Activated CD4-positive, alpha-beta T cell treated with anti-CD3 and anti-CD28 coated beads, Interleukin-2, amount 10 ng/mL, durations not matched to agents 24 days and 14 days (primary cell): ENCODE results near the gene U2AF1L4. TPM values are rescaled to one million over a fixed set of nuclear protein-coding genes. Genes with fewer than 3 reads are reported as not detected.

Source experiments
- DNase-seq: peaks from one replicate; pipeline ENCODE4 v3.0.0; 2022
- H3K27ac Mint-ChIP-seq: one replicate; pipeline ENCODE4 v1.8.0; 2022; ENCODE audit warnings: mild to moderate bottlenecking, mixed read lengths
- H3K27me3 Mint-ChIP-seq: one replicate; pipeline ENCODE4 v1.8.0; 2022; ENCODE audit warnings: mixed read lengths
- H3K36me3 Mint-ChIP-seq: one replicate; pipeline ENCODE4 v1.8.0; 2022; ENCODE audit warnings: low read depth, mild to moderate bottlenecking, mixed read lengths
- H3K4me1 Mint-ChIP-seq: one replicate; pipeline ENCODE4 v1.8.0; 2021; ENCODE audit warnings: mixed read lengths
- H3K4me3 Mint-ChIP-seq: one replicate; pipeline ENCODE4 v1.8.0; 2022; ENCODE audit warnings: mild to moderate bottlenecking, moderate library complexity, mixed read lengths
- H3K9me3 Mint-ChIP-seq: one replicate; pipeline ENCODE4 v1.8.0; 2021; ENCODE audit warnings: mixed read lengths
- intact Hi-C: fragments of 100-400 bp; cut with micrococcal nuclease; formaldehyde crosslinking; loops from one replicate; pipeline ENCODE4 v1.15.1; 2023
- total RNA-seq: library from RNA; stranded (reverse); gene quantifications from 2 replicates; pipeline ENCODE4 v1.2.3, GENCODE V29; 2022

U2AF1L4 gene
- total RNA-seq, 1 donor from 2014 or later, result 26.9 TPM

DNA sequence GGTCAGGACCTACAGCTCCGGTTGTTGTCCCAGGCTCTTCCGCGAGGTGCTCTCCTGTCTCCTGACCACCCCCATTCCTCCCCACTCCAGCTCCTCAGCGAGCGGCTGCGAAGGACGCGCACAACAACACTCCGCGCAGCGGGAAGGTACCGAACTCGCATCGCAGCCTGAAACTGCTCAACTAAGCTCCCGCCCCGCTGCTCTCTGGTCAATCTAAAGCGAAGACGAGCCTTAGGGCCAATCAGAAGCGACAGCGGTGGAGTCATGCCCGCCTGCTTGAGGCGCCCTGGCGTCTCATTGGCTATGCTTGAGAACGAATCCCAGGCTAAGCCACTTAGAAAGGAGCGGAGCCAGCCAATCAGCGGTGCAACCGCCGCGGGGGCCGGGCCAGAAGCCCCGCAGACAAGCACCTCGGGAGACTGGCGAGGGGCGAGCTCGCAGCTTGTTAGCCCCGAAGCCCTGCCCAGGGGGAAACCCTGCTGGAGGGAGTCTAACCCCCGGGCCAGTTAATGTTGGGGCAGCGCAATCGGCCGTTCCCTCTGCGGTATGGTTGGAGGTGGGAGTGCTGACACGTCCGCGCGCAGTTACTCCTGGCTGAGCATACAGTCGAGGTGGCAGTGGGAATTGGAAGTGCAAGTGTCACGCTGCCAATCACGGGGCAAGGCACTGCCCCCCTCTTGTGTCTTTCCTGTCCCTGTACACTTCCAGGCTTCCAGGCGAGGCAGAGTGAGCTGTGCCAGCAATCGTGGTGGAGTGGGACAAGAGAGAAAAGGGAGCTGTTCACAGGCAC lies 42.8 kb downstream of the U2AF1L4 start:
- peak overlapping the region; percentile 92 for H3K27ac Mint-ChIP-seq
- peaks cover 7% of the 10 kb centered on the region for H3K4me1 Mint-ChIP-seq
- DNase-seq, result peak; percentile 98
- no peaks in the 10 kb centered on the region for H3K9me3 Mint-ChIP-seq
- intact Hi-C loops, result loop anchor here (1.0 kb wide), 2 partner anchors 9 to 15 kb away; no protein-coding TSS in a partner anchor
- H3K27me3 Mint-ChIP-seq, result no peaks in the 10 kb centered on the region
- H3K36me3 Mint-ChIP-seq, result peaks cover 2% of the 10 kb centered on the region
- peak overlapping the region; percentile 89 for H3K4me3 Mint-ChIP-seq

DNA sequence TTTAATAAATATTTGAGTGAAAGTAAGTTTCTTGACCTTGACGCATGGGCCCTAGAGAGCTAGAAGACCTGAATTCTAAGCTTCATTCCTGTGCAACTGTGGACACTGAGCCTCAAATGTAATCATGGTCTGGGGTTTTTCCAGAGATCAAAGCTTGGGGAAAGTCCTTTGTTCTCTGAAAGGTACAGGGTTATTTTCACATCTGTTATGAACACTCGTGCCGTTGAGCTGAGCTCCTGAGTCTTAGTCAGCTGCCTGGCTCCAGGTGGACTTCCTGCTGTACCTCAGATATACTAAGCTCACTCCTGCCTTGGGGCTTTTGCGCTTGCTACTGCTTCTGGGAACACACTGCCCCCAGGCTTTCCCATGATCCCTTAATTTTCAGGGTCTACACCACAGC lies 48.4 kb downstream of the U2AF1L4 start:
- Mint-ChIP-seq H3K9me3 (no peaks in the 10 kb centered on the region), H3K27me3 (no peaks in the 10 kb centered on the region), H3K27ac (peak overlapping the region; percentile 48), H3K36me3 (no peaks in the 10 kb centered on the region), H3K4me3 (no peak overlapping the region), H3K4me1 (peaks cover 16% of the 10 kb centered on the region)
- intact Hi-C loops, result no loop called here
- DNase-seq, result peak; percentile 69

GRCh38 chr19:35695895-35696422 lies 49.3 kb downstream of the U2AF1L4 start:
- Mint-ChIP-seq H3K4me1 (peaks cover 16% of the 10 kb centered on the region), H3K27ac (no peak overlapping the region), H3K4me3 (no peak overlapping the region), H3K27me3 (no peaks in the 10 kb centered on the region), H3K9me3 (no peaks in the 10 kb centered on the region), H3K36me3 (no peaks in the 10 kb centered on the region)
- DNase-seq, result no peak
- intact Hi-C loops, result no loop called here

- intact Hi-C loops, result loop anchor here (1.0 to 5.0 kb wide), 6 partner anchors 23 to 238 kb away; partner anchors contain the start of genes HSPB6 and PROSER3
- Mint-ChIP-seq H3K27ac (peak overlapping the region; percentile 35), H3K9me3 (no peaks in the 10 kb centered on the region)
Measured at GRCh38 chr19:35693835-35694599, 51.2 kb downstream of the U2AF1L4 start.

DNA sequence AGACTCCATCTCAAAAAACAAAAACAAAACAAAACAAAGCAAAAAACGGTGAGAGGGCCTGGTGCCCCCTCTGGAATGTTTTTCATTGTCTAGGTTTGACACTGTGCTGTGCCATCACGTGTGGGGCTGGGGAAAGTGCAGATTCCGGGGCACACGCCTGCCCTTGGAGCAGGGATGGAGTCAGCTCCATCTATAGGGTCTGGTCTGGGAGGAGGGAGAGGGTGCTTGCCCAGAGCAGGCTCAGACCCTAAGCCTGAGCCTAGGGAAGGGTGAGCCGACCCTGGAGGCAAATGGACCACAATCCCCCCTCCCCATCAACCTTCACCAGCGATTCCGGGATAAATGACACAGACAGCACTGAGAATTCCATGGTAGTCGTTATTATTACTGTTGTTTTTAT lies 51.8 kb downstream of the U2AF1L4 start:
- intact Hi-C loops, result loop anchor here (1.0 to 5.0 kb wide), 6 partner anchors 24 to 239 kb away; partner anchors contain the start of genes HSPB6 and PROSER3
- Mint-ChIP-seq H3K27ac (no peak overlapping the region), H3K4me1 (peaks cover 14% of the 10 kb centered on the region), H3K9me3 (no peaks in the 10 kb centered on the region), H3K36me3 (no peaks in the 10 kb centered on the region), H3K27me3 (no peaks in the 10 kb centered on the region), H3K4me3 (no peak overlapping the region)
- no peak for DNase-seq

More at GRCh38 chr19:35693835-35694599, 51.2 kb downstream of the U2AF1L4 start:
- peaks cover 14% of the 10 kb centered on the region for H3K4me1 Mint-ChIP-seq
- H3K4me3 Mint-ChIP-seq, result no peak overlapping the region
- no peaks in the 10 kb centered on the region for H3K27me3 Mint-ChIP-seq
- H3K36me3 Mint-ChIP-seq, result no peaks in the 10 kb centered on the region
- peak; percentile 97 for DNase-seq

Other genes starting within 250 kb of the U2AF1L4 start
- not detected in 2 replicates for gene DMKN, start 231.8 kb downstream of the U2AF1L4 start, total RNA-seq
- gene SBSN, start 217.1 kb downstream of the U2AF1L4 start, total RNA-seq, result not detected in 2 replicates
- gene GAPDHS, start 212.0 kb downstream of the U2AF1L4 start, total RNA-seq, result not detected in 2 replicates
- 132 and 134 TPM in 2 replicates for gene TMEM147, start 199.8 kb downstream of the U2AF1L4 start, total RNA-seq
- gene ATP4A, start 181.8 kb downstream of the U2AF1L4 start, total RNA-seq, result not detected in 2 replicates
- gene PMIS2, start 159.2 kb downstream of the U2AF1L4 start, total RNA-seq, result not detected in 2 replicates
- 45.8 TPM in 2 replicates for gene HAUS5, start 132.7 kb downstream of the U2AF1L4 start, total RNA-seq
- 114 and 115 TPM in 2 replicates for gene RBM42, start 116.4 kb downstream of the U2AF1L4 start, total RNA-seq
- 0.93 and 1.1 TPM in 2 replicates for gene ETV2, start 103.7 kb downstream of the U2AF1L4 start, total RNA-seq
- gene COX6B1, start 97.1 kb downstream of the U2AF1L4 start, total RNA-seq, result 451 and 472 TPM in 2 replicates
- 0.77 and 0.92 TPM in 2 replicates for gene UPK1A, start 78.9 kb downstream of the U2AF1L4 start, total RNA-seq
- 140 and 142 TPM in 2 replicates for gene ZBTB32, start 40.9 kb downstream of the U2AF1L4 start, total RNA-seq
- gene KMT2B, start 27.4 kb downstream of the U2AF1L4 start, total RNA-seq, result 60.0 and 64.5 TPM in 2 replicates
- gene IGFLR1, start 3.0 kb downstream of the U2AF1L4 start, total RNA-seq, result 62.4 and 75.2 TPM in 2 replicates
- gene PSENEN, start 233 bp upstream of the U2AF1L4 start, total RNA-seq, result 44.9 and 46.7 TPM in 2 replicates
- 7.7 and 11.1 TPM in 2 replicates for gene LIN37, start 3.2 kb upstream of the U2AF1L4 start, total RNA-seq
- 0.42 TPM in 1 of 2 replicates, not detected in the other for gene HSPB6, start 11.6 kb upstream of the U2AF1L4 start, total RNA-seq
- gene PROSER3, start 12.8 kb upstream of the U2AF1L4 start, total RNA-seq, result 35.2 and 43.6 TPM in 2 replicates
- 24.6 and 26.4 TPM in 2 replicates for gene ARHGAP33, start 30.1 kb upstream of the U2AF1L4 start, total RNA-seq
- gene PRODH2, start 67.4 kb upstream of the U2AF1L4 start, total RNA-seq, result not detected in 2 replicates
- 0.28 TPM in 1 of 2 replicates, not detected in the other for gene NPHS1, start 107.1 kb upstream of the U2AF1L4 start, total RNA-seq
- 1.8 and 2.1 TPM in 2 replicates for gene KIRREL2, start 111.5 kb upstream of the U2AF1L4 start, total RNA-seq
- gene APLP1, start 123.2 kb upstream of the U2AF1L4 start, total RNA-seq, result 2.0 and 2.4 TPM in 2 replicates
- 146 and 150 TPM in 2 replicates for gene NFKBID, start 155.1 kb upstream of the U2AF1L4 start, total RNA-seq
- gene HCST, start 157.1 kb upstream of the U2AF1L4 start, total RNA-seq, result 46.1 and 48.4 TPM in 2 replicates
- not detected in 2 replicates for gene TYROBP, start 162.9 kb upstream of the U2AF1L4 start, total RNA-seq
- 11.0 and 11.6 TPM in 2 replicates for gene LRFN3, start 191.0 kb upstream of the U2AF1L4 start, total RNA-seq
- 21.4 and 23.1 TPM in 2 replicates for gene SDHAF1, start 249.8 kb upstream of the U2AF1L4 start, total RNA-seq